GM10266 (cell line): ENCODE results near the gene THPO.

Experiments used
- DNase-seq: peaks from one replicate; pipeline ENCODE4 v3.0.0; 2012; ENCODE audit errors: extremely low spot score
- CTCF ChIP-seq: IDR thresholded peaks from 2 replicates; pipeline ENCODE4 v1.5.1; 2012; ENCODE audit warnings: mild to moderate bottlenecking, low read depth; ENCODE audit not compliant: control insufficient read depth, insufficient read depth; ENCODE audit errors: missing control alignments

Gene THPO

GRCh38 chr3:184335291-184335660 lies 42.7 kb downstream of the THPO start:
- DNase-seq, result no peak

GRCh38 chr3:184334470-184335158 lies 43.4 kb downstream of the THPO start:
- no peak for TF ChIP-seq CTCF
- DNase-seq, result no peak

More at GRCh38 chr3:184335291-184335660, 42.7 kb downstream of the THPO start:
- TF ChIP-seq CTCF, result no peak

- no peak for TF ChIP-seq CTCF
- DNase-seq, result no peak
These were observed 44.3 kb downstream of the THPO start for GRCh38 chr3:184333700-184334099.

GRCh38 chr3:184333190-184333589 lies 44.8 kb downstream of the THPO start:
- no peak for DNase-seq
- TF ChIP-seq CTCF, result no peak

- no peak for DNase-seq
- TF ChIP-seq CTCF, result no peak
These were observed 45.5 kb downstream of the THPO start for GRCh38 chr3:184332370-184333090.

GRCh38 chr3:184328516-184328915 lies 49.5 kb downstream of the THPO start:
- no peak for DNase-seq
- no peak for TF ChIP-seq CTCF

GRCh38 chr3:184327171-184327570 lies 50.8 kb downstream of the THPO start:
- DNase-seq, result no peak
- no peak for TF ChIP-seq CTCF
